GM19193 (cell line): ENCODE data around the gene NEK9.

Source experiments
- POLR2A ChIP-seq: IDR thresholded peaks from 4 replicates; pipeline ENCODE4 v1.6.1; 2011; ENCODE audit not compliant: insufficient read depth, insufficient read length; ENCODE audit errors: extremely low read depth

The NEK9 gene

GRCh38 chr14:75094896-75095295, 32.0 kb downstream of the NEK9 start:
- no peak for TF ChIP-seq POLR2A

DNA sequence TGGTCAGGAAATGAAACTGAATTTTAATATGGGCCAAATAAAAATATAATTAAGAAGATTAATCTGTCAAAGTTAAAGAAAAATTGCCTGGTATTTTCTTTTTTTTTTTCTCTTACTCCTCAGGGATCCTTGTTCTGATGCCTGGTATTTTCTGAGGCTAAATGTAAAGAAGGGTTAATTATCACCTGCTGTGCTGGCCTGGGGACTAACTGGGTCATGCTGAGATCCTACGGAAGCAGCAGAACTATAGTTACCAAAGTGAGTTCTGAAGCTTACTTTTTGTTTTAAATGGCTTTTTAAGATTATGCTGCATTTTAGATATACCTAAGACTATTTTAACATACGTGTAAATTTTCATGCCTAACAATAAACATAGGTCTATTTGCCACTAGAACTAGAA, 34.1 kb downstream of the NEK9 start:
- TF ChIP-seq POLR2A = no peak

DNA sequence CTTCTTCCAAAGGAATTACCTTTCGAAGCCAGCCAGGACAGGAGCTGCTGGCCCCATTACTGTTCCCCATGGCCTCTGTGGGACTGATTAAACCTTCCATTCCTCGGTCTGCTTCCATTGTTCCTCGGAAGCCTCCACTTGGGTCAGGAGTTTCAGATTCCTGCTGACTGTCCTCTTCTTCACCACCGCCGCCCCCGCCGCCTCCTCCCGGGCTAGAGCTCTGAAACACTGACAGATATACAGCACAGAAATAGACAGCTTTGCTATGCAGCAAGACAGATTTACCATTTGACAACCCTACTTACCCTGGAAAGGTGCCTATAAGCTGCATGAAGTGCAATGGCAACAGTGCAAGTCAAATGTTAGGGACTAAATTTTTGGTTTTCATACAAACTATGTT, 35.6 kb downstream of the NEK9 start:
- no peak for TF ChIP-seq POLR2A

DNA sequence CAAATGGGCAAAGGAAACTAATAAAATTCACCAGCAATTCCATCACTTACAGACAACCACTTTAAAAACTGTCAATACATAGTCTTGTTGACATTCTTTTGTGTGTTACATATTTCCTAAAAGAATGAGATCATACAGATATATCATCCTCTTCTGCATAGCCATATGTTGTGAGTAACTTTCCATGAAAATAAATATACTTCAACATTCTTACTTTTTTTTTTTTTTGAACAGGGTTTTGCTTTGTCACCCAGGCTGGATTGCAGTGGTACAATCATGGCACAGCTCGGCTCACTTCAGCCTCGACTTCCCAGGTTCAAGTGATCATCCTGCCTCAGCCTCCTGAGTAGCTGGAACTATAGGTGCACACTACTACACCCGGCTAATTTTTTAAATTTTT, 36.5 kb downstream of the NEK9 start:
- TF ChIP-seq POLR2A = no peak

DNA sequence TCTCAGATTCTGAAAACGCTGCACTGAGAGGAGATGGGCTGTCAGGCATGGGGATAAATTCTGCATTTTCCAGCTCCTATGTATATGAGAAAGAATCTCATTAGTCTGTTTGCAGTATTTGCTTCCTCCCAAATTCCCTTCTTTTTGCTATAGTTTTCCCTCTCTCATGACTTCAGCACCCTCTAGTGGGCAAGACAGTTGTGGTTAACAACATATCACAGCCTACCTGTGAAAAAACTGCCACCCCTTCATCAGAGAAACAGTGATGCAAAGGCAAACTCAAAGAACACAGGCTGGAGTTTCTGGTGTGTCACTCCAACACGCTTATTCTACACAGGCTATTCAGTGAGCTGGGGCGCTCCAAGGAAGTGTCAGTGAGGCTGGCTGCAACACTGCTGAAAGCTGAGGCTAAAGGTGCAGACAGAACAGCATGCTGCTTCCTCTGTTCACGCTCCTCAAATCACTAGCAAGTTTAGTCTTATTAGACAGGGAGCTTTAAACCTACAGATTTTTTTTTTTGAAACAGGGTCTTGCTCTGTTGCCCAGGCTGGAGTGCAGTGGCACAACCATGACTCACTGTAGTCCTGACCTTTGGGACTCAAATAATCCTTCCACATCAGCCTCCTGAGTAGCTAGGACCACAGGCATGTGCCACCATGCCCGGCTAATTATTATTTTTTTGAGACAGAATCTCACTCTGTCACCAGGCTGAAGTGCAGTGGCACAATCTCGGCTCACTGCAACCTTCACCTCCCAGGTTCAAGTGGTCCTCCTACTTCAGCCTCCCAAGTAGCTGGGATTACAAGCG, 38.1 kb downstream of the NEK9 start:
- no peak for TF ChIP-seq POLR2A

DNA sequence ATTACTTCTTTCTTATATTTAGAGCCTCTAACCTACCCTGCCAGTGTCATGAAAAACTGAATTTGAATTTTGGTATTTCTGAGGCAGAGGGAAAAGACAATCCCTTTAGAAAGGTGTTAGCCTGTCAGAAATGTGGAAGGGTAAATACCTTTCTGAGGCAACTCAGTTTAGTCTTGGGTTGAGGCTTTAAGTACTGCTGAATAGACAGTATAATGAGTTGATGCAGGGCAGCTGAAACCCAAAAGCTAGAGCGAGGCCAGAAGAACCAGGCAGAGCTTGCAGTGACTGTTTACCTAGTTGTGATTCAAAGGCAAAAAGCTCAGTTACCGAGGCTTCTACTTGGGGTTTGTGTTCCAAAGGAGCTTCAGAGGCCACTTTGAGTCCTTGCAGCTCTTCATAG, 38.7 kb downstream of the NEK9 start:
- no peak for TF ChIP-seq POLR2A

DNA sequence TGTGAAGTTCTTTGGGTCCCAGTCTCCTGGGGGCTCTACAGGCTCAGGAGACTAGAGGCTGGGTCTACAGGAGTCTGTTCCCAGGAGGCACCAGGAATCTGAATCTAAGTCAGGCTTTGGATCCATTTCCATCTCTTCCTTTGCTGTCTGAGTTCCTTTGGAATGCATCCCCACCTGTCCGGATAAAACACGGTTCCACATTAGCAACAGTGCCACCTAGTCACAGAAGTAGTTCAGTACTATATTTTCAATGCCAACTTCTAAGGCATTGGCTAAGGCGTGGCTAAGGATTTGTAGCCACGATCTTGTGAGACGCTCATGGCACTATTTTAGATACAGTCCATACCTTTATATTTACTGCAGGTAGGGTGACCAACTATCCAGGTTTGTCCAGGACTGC, 42.3 kb downstream of the NEK9 start:
- TF ChIP-seq POLR2A = no peak

GRCh38 chr14:75083271-75083670, 43.6 kb downstream of the NEK9 start:
- no peak for TF ChIP-seq POLR2A

GRCh38 chr14:75081660-75082229, 45.1 kb downstream of the NEK9 start:
- no peak for TF ChIP-seq POLR2A

GRCh38 chr14:75079521-75079920, 47.3 kb downstream of the NEK9 start:
- TF ChIP-seq POLR2A = no peak

- no peak for TF ChIP-seq POLR2A
Measured at GRCh38 chr14:75077794-75078193, 49.1 kb downstream of the NEK9 start.

DNA sequence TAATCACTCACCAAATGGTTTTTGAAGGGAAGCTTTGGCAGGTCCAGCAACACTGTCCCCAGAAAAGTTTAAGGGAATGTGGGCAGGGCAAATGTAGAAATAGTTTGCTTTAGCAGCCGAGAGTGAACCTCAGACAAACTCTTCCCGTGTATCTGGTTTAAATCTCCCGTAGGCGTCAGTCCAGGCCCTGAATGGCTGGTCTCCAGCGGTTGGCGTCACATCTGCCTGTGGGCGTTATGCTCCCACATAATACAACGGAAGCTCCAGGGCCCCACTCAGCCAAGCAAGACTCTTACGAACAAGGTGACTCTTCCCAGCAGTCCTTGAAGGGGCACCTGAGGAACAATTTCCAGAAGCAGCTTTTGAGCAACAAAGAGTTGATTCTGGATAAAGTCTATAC, 56.5 kb downstream of the NEK9 start:
- no peak for TF ChIP-seq POLR2A

DNA sequence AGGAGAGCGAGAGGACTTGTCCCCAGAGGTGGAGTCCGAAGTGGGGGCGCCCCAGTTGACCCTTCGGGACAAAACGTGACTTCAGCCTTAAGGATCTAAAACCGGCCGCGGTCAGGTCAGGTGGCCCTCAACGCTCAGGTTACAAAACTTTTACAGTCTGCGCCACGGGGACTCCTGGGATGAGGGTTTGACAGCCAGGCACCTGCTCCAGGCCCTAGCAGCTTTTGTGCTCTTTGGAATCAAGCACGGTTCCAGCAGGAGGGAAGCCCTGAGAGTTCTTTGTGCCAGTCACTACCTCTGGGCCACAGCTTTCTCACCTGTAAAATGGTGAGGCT, 57.1 kb downstream of the NEK9 start:
- TF ChIP-seq POLR2A = no peak

- peak; percentile 77 for TF ChIP-seq POLR2A
Measured at GRCh38 chr14:75069121-75069810, 57.6 kb downstream of the NEK9 start, which contains the start of gene ZC2HC1C. TSS of gene ZC2HC1C (plus strand) at chr14:75069641. CDS start at chr14:75070574, 933 bp downstream.

DNA sequence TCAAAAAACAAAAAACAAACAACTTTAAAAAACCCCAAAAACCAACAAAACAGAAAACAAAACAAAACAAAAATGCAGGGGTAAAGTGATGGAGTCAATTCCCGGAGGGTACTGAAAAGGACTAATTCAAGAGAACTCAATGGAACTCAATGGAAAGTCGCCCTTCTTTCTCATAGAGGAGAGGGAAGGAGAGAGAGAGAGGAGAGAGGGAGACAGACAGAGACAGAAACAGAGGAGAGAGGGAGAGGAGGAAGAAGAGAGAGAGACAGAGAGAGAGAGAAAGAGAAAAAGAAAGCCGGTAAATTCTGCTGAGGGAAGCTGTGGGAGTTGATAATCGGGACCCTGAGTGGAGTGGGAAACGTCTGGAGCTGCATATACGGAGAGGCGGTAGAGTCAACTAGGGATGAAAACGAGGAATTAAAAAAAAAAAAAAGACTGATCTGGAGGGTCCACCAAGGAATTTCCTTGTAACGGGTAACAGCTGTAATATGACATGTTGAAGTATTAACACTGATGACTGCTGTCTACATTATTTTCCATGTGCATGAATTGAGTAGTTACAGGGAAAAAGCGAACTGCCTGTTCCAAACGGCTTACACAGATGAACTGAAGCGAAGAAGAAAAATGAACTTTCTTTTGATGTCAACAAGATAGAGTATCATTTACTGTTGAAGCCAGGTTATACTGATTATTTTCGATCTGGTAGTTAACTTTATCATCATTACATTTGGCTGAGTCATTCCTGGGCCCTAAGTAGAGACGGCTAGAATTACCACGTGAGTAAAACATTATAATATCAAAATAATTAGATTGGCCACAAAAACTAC, 58.3 kb downstream of the NEK9 start:
- TF ChIP-seq POLR2A = no peak
